ENCODE data around the gene WIPF3. TPM values are rescaled to one million over a fixed set of nuclear protein-coding genes. Genes with fewer than 3 reads are reported as not detected.

The WIPF3 gene
- total and polyA plus RNA-seq, 2 experiments from 2014 or later = 1.4 to 2.8 TPM

GRCh38 chr7:29860186-29860585, 53.9 kb downstream of the WIPF3 start:
- Histone ChIP-seq H3K36me3 (no peaks in the 10 kb centered on the region), H3K4me3 (no peak overlapping the region), H3K27me3 (peaks cover 98% of the 10 kb centered on the region), H3K27ac (no peak overlapping the region), H3K4me1 (ENCODE audit: low read depth) (peaks cover 10% of the 10 kb centered on the region), H3K9me3 (ENCODE audit: low read depth) (no peaks in the 10 kb centered on the region)
- TF ChIP-seq CTCF (IDR thresholded peaks at IDR 0.05; ENCODE audit: low read depth, low read length) = no peak
- no peak for DNase-seq (ENCODE audit: low read depth in 1 of 2, low spot score in 1 of 2)

- DNase-seq (ENCODE audit: low read depth in 1 of 2, low spot score in 1 of 2) = no peak
- Histone ChIP-seq H3K9me3 (ENCODE audit: low read depth) (no peaks in the 10 kb centered on the region), H3K27ac (no peak overlapping the region), H3K4me3 (no peak overlapping the region), H3K27me3 (peaks cover 97% of the 10 kb centered on the region), H3K36me3 (no peaks in the 10 kb centered on the region), H3K4me1 (ENCODE audit: low read depth) (peaks cover 8% of the 10 kb centered on the region)
- no peak for TF ChIP-seq CTCF (IDR thresholded peaks at IDR 0.05; ENCODE audit: low read depth, low read length)
Measured at GRCh38 chr7:29861884-29862283, 55.6 kb downstream of the WIPF3 start.

GRCh38 chr7:29864656-29865055, 58.3 kb downstream of the WIPF3 start:
- TF ChIP-seq CTCF (IDR thresholded peaks at IDR 0.05; ENCODE audit: low read depth, low read length) = no peak
- Histone ChIP-seq H3K36me3 (no peaks in the 10 kb centered on the region), H3K4me1 (ENCODE audit: low read depth) (no peaks in the 10 kb centered on the region), H3K9me3 (ENCODE audit: low read depth) (no peaks in the 10 kb centered on the region), H3K4me3 (no peak overlapping the region), H3K27me3 (peaks cover 86% of the 10 kb centered on the region), H3K27ac (no peak overlapping the region)
- DNase-seq (ENCODE audit: low read depth in 1 of 2, low spot score in 1 of 2) = peak in 1 of 2 donors; percentile 15

GRCh38 chr7:29865526-29865925, 59.2 kb downstream of the WIPF3 start:
- TF ChIP-seq CTCF (IDR thresholded peaks at IDR 0.05; ENCODE audit: low read depth, low read length) = no peak
- Histone ChIP-seq H3K36me3 (no peaks in the 10 kb centered on the region), H3K27me3 (peaks cover 86% of the 10 kb centered on the region), H3K27ac (no peak overlapping the region), H3K4me1 (ENCODE audit: low read depth) (no peaks in the 10 kb centered on the region), H3K4me3 (no peak overlapping the region), H3K9me3 (ENCODE audit: low read depth) (no peaks in the 10 kb centered on the region)
- peak in 1 of 2 donors; percentile 83 for DNase-seq (ENCODE audit: low read depth in 1 of 2, low spot score in 1 of 2)

- Histone ChIP-seq H3K36me3 (no peaks in the 10 kb centered on the region), H3K27me3 (peaks cover 87% of the 10 kb centered on the region), H3K27ac (no peak overlapping the region), H3K4me1 (ENCODE audit: low read depth) (no peaks in the 10 kb centered on the region), H3K4me3 (no peak overlapping the region), H3K9me3 (ENCODE audit: low read depth) (no peaks in the 10 kb centered on the region)
- DNase-seq (ENCODE audit: low read depth in 1 of 2, low spot score in 1 of 2) = peak in 1 of 2 donors; percentile 91
- TF ChIP-seq CTCF (IDR thresholded peaks at IDR 0.05; ENCODE audit: low read depth, low read length) = no peak
Measured at GRCh38 chr7:29866490-29866930, 60.2 kb downstream of the WIPF3 start.
